CMK (cell line): Measurements from ENCODE around the gene THOC5.
A peak's percentile ranks its signal among the peaks of the same experiment; 100 is the strongest.
"Not testable (repeated sequence)": the region's sequence is repeated elsewhere in the genome, so short reads cannot be mapped to it uniquely, and the experiment has no call there.

ENCODE experiments used
- DNase-seq: peaks from one replicate; pipeline ENCODE4 v3.0.0-alpha.2; 2010; ENCODE audit warnings: low read depth

Gene THOC5

DNA sequence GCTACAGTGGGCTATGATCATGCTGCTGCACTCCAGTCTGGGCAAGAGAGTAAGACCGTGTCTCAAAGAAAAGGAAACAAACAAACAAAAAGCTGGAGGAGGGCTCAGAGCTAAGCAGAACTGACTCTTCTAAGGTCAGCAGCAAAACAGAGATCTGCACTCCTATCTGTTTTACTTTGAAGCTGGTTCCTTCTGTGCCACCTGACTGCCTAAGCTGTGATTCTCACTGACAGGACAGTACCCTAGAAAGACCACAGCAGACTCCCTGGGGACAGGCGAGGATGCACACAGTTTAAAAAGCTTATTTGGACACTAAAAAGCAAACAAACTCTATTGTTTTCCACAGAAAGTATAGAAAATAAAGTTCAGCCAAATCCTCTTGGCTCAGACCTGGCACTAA is 43.0 kb downstream of the THOC5 start:
- DNase-seq = no peak

DNA sequence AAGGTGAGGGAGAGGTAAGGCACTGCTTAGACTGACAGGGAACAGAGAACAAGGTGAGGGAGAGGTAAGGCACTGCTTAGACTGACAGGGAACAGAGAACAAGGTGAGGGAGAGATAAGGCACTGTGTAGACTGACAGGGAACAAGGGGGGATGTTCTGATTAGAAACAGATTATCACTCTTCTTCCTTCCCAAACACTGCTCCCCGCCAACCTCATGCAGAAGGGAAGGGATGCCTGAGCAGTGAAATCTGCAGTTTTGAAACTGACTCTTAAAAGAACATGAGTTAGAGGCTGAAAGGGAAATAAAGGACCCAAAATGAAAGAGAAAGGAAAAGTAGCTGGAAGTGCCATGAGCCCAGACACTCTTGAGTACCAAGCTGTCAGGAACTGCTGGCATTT is 43.7 kb downstream of the THOC5 start:
- DNase-seq = no peak

DNA sequence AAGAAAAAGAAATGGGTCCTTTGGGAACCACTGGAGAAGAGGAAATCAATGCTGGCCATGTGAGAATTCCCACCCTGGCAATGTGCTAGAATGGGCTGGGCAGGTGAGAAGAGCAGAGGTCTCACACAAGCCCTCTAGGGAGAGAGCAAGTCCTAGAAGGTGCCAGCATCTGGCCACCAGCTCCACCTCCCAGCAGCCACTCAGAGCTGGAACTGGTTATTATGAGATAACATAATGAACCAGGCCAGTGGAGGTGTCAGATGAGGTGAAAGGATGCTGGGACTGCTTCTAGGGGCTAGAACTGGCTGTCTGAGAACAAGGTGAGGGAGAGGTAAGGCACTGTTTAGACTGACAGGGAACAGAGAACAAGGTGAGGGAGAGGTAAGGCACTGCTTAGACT is 44.3 kb downstream of the THOC5 start:
- no peak for DNase-seq

DNA sequence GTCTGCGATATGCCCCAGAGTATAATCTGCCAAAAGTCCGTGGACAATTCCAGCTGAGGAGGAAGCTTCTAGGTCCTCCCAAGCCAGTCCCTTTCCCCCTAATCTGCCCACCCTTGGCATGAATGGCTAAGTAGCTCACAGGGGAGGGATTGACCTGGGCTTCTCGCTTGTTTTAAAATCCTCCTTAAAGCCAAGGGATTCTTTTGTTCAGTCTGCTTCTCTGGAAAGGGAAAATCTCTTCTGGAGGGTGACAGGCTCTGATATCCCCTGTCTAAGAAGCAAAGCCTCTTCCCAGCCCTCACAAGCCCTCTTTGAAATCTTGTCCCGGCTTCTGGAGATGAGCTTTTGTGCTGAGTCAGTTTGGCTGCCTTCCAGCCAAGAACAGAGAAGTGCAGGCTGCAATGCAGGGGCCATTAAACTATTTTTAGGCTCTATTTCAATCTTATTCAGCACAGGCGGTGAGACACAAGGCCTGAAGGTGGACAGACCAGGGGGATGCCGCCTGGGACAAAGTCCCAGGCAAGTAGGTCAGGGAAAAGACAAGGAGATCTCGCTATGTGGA is 49.7 kb downstream of the THOC5 start:
- no peak for DNase-seq

DNA sequence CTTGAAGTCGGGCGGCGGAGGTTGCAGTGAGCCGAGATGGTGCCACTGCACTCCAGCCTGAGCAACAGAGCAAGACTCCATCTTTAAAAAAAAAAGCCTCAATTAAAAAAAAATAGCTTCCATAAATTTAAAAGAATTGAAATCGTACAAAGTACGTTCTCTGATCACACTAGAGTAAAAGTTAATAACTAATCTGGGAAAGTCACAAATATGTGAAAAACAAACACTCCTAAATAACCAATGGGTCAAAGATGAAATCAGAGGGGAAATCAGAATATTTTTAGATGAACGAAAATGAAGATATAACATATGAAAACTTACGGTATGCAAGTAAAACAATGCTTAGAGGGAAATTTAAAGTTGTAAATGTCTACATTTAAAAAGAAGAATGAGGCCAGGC is 53.7 kb downstream of the THOC5 start:
- no peak for DNase-seq

DNA sequence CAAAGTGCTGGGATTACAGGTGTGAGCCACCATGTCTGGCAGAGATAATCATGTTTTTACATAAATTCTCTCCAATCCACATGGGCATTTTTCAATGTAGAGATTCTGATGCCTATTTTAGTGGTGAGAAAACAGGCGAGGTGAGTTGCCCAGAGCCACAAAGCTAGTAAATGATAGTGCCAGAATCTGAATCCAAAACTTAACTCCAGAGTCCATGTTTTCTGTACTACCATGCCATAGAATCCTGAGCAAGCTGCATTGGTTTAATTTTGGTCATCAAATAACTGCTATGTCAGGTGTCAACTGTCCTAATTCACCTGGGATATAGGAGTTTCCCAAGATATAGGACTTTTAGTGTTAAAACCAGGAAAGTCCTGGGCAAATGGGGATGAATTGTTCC is 59.9 kb downstream of the THOC5 start:
- no peak for DNase-seq

DNA sequence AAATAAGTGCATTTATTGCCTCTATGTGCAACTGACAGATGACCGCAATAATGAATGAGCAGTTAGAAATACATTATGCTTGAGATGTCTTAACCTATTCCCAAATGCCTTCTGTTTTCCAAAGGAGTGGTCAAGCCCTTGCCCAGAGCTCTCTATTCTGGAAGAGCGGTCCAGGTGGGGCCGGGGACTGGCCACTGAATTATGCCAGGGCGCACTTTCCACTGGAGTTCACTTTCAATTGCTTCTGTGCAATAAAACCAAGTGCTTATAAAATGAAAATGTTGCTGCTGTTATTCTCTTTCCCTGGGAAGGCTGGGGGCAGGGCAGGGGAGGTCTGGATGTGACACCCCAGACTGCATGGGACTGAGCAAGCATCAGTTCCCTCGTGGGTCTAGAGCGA is 62.5 kb downstream of the THOC5 start:
- DNase-seq = no peak

DNA sequence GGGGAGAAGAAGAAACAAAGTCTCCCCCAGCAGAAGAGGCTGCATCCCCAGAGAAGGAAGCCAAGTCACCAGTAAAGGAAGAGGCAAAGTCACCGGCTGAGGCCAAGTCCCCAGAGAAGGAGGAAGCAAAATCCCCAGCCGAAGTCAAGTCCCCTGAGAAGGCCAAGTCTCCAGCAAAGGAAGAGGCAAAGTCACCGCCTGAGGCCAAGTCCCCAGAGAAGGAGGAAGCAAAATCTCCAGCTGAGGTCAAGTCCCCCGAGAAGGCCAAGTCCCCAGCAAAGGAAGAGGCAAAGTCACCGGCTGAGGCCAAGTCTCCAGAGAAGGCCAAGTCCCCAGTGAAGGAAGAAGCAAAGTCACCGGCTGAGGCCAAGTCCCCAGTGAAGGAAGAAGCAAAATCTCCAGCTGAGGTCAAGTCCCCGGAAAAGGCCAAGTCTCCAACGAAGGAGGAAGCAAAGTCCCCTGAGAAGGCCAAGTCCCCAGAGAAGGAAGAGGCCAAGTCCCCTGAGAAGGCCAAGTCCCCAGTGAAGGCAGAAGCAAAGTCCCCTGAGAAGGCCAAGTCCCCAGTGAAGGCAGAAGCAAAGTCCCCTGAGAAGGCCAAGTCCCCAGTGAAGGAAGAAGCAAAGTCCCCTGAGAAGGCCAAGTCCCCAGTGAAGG is 64.3 kb downstream of the THOC5 start:
- not testable (repeated sequence) for DNase-seq

DNA sequence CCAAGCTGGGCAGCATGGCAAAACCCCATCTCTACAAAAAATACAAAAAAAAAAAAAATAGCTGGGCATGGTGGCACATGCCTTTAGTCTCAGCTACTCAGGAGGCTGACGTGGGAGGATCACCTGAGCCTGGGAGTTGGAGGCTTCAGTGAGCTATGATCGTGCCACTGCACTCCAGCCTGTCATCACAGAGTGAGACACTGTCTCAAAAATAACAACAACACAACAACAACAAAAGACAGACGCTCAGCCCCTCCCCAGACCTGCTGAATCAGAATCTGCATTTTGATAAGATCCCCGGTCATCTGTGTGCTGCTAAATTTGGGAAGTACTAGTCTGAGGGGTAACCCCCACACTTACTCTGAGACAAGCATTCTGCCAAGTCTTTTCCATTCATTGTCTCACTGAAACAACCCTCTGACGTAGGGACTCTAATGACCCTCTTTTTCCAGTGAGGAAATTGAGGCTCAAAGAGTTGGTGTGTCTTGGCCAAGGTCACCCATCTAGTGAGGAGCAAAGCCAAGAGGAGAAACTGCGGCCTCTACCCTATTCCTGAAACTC is 66.1 kb downstream of the THOC5 start:
- no peak for DNase-seq

DNA sequence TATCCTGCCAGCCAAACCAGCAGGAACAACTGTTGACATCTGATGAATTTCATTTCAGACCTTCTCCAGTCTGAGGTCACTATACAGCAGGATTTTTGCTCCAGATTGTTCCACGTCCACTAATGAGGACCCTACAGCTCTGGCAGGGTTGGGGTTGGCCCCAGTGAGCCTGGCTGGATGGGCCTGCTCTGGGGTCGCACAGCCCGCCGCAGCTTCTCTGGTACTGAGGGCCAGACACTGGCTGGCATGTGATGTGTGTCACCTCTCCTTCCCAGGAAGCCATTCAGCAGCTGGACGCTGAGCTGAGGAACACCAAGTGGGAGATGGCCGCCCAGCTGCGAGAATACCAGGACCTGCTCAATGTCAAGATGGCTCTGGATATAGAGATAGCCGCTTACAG is 68.1 kb downstream of the THOC5 start:
- DNase-seq = no peak

DNA sequence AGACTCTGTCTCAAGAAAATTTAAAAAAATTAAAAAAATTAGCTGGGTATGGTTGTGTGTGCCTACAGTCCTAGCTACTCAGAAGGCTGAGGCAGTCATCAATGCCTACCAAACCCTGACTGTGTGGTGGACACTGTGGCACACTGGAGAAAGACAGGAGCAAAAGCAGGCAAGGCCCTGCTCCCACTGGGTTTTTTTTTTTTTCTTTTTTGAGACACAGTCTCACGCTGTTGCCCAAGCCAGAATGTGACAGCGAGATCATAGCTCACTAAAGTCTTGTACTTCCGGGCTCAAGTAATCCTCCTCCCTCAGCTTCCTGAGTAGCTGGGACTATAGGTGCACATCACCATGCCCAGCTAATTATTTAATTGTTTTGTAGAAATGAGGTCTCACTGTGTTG is 68.9 kb downstream of the THOC5 start:
- no peak for DNase-seq

DNA sequence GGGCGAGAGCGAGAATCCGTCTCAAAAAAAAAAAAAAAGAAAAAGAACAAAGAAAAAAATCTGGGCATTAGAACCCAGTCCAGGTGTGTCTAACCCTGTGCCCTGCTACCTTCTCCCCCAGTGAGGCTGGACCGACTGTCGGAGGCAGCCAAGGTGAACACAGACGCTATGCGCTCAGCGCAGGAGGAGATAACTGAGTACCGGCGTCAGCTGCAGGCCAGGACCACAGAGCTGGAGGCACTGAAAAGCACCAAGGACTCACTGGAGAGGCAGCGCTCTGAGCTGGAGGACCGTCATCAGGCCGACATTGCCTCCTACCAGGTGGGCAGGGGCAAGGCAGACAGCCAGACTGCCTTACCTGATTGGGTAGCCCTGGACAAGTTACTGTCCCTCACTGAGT is 70.3 kb downstream of the THOC5 start:
- DNase-seq = no peak

DNA sequence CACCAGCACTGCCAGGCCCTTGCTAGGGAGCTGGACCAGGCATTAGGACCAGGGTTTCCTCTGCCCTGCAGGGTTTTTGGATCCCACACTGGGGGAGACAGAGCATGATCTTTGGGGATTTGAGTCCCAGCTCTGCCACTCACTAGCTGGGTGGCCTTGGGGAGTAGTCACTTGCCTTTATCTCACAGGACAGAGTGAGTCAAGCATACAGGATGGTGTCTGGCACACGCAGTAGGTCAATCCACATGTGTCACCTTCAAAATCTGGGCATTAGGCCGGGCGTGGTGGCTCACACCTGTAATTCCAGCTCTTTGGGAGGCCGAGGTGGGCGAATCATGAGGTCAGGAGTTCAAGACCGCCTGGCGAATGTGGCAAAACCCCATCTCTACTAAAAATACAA is 70.8 kb downstream of the THOC5 start:
- DNase-seq = no peak

DNA sequence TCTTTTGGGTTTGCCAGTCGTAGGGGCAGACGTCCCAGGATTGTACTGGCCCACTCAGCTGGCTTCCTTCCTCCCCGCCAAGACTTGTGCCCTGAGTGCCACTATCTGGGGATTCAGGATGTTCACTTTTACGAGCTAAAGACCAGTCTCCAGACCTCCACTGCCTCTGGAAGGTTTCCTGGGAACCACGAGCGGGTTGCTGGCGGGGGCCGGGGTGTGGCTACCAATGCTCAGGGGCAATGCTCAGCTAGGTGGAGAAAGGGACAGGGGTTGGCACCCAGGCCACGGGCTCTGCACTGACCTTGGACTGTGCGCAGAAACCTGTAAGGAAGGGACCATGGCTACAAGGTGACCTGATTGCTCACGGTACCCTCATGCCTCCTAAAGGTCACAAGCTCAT is 71.3 kb downstream of the THOC5 start:
- DNase-seq = no peak

DNA sequence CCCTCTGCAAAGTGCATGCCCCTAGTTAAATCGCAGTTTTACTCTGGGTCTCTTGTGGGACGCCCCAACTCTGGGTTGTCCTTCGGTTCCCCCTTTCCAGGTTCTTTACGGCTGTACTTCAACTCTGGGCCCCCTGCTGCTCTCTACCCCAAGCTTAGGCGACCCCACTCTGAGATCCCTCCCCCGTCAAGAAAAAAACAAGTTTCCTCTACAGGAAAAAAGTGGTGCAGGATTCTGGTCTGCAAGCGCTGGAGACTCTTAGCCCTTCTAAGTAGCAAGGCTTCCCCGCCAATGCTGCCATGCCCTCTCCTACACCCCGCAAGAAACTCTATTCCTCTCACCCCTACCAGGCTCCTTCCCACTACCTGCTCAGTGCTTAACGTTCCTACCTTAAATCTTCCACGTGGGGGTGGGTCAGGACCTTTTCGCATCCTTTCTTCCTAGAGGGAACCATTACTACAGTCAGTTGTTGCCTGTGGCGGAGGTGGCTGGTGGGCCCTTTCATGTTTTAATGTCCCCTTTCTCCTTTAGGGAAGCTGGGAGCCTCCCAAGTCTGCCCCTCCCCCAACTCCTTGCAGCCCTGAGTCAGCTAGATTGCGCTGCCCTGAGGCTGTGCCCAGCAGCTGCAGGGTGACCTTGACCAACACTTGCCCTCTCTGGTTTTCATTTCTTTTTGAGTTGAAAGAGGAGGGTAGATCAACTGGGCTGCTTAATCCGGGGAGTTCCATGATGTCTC is 72.1 kb downstream of the THOC5 start:
- no peak for DNase-seq

DNA sequence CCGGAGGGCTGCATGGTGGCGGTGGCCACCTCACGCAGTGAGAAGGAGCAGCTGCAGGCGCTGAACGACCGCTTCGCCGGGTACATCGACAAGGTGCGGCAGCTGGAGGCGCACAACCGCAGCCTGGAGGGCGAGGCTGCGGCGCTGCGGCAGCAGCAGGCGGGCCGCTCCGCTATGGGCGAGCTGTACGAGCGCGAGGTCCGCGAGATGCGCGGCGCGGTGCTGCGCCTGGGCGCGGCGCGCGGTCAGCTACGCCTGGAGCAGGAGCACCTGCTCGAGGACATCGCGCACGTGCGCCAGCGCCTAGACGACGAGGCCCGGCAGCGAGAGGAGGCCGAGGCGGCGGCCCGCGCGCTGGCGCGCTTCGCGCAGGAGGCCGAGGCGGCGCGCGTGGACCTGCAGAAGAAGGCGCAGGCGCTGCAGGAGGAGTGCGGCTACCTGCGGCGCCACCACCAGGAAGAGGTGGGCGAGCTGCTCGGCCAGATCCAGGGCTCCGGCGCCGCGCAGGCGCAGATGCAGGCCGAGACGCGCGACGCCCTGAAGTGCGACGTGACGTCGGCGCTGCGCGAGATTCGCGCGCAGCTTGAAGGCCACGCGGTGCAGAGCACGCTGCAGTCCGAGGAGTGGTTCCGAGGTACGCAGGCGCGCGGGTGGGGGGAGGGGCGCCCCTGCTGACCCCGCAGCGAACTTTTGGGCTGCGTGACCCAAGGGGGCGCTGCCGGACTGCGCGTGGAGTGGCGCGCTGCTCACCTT is 72.9 kb downstream of the THOC5 start:
- peak; percentile 68 for DNase-seq

DNA sequence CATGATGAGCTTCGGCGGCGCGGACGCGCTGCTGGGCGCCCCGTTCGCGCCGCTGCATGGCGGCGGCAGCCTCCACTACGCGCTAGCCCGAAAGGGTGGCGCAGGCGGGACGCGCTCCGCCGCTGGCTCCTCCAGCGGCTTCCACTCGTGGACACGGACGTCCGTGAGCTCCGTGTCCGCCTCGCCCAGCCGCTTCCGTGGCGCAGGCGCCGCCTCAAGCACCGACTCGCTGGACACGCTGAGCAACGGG is 73.4 kb downstream of the THOC5 start:
- no peak for DNase-seq

DNA sequence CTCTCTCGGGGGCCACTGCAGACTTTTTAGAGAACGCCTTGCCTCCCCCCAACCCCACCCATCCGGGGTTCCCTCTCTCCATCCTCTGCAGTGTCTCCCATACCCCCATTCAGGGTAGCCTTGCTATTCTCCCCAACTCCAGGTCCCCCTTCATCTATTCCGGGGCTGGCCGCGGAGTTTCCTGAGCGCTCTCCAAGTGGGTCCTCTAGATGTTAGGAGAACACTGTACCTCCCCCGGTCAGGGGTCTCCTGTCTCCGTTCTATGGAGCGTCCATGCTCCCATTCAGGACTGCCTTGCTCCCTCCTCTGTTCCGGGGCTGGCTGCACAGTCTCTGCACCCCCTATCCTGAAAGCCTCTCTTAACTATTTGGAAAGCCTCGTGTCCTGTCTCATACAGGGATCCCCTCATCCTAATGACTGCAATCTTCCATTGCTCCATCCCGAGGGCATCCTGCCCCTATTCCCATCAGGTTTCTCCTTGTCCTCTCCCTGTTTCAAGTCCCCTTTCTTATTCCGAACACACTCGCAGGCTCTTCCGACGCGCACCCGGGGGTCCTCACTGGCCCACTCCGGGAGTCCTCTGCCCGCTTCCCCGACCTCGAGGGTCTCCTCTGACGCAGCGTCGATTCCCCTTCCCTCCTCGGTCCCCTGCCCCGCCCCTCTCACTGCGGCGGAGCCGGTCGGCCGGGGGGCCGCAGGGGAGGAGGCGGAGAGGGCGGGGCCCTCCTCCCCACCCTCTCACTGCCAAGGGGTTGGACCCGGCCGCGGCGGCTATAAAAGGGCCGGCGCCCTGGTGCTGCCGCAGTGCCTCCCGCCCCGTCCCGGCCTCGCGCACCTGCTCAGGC is 73.9 kb downstream of the THOC5 start, which contains the start of gene NEFH:
Gene NEFH, plus strand, starts transcription at position 802 of the 845 bp plus-strand sequence. CDS start 45 bp downstream, outside the sequence.
- no peak for DNase-seq

DNA sequence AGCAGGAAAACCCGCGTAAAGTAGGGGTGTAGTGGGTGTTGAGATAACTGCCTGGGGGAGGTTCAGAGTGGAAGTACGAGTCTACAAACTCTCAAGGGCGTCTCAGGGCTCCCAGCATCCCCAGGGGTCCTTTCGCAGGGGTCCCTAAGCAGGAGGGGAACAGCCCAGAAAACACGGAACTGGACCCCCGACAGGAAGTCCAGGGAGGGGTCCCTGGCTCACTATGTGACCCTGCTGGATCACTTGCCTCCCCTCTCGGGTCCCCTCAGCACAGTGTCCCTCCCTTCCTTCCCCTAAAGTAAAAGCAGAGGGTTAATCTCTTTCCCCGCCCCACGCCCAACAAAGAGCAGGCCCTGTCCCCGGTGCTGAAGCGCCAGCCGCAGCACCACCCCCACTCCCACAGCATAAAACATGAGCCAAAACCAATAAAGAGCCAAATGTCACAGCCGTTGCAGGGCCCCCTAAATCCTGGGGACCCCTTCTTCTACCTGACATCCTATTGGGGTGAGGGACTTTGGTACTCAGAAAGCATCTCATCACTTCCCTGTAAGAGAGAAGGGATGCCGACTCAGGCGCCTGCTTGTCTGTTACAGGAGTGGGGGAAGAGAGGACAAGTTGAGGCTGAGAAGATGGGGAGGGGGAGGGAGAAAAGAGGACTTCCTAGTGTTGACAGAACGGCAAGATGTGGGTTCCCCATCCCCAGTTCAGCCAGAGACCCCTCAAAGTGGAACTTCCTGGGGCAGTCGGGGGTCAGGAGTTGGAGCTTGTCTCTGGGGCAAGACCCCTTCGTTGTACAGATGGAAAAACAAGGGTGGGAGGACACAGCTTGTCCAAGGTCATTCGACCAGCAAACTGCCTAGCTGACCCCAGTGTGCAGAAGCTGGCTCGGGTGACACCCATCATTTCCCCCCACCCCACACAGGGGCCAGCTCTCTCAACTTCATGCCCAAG is 75.0 kb downstream of the THOC5 start:
- no peak for DNase-seq

DNA sequence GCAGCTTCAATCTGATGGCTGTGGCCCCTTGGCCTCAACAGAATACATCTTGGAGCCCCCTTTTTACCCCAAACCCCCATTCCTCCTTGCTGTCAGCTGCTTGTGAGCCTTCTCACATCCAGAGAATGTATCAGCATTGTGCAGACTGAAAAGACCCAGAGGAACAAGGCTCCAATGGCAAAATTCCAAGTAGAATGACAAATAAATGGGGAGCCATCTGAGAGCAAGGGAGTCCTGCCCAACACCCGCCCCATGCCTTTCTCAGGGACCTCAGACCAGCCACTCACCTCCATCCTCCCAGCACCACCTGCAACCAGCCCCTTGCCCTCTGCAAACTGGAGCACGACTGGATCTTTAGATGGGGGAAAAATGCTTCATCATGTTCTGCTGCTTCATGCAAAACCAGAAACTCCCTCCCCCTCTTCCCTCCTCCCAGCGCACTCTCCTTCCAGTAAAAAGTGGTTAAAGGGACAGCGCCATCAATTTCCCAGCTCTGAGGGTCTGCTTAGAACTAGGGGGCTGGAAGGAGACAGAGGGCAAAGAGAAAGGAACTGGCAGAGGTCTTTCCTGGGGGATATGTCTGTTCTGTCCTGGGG is 75.7 kb downstream of the THOC5 start:
- DNase-seq = no peak
